ENCODE results near the gene CCNK. TPM values are rescaled to one million over a fixed set of nuclear protein-coding genes. Genes with fewer than 3 reads are reported as not detected.
A peak's percentile ranks its signal among the peaks of the same experiment; 100 is the strongest.

Gene CCNK
- total and polyA plus RNA-seq, 10 of the 15 experiments (the other 5 are each of a cell fraction or from before 2014, with no cell fraction given), result 10.8 to 88.0 (median 22.5) TPM

DNA sequence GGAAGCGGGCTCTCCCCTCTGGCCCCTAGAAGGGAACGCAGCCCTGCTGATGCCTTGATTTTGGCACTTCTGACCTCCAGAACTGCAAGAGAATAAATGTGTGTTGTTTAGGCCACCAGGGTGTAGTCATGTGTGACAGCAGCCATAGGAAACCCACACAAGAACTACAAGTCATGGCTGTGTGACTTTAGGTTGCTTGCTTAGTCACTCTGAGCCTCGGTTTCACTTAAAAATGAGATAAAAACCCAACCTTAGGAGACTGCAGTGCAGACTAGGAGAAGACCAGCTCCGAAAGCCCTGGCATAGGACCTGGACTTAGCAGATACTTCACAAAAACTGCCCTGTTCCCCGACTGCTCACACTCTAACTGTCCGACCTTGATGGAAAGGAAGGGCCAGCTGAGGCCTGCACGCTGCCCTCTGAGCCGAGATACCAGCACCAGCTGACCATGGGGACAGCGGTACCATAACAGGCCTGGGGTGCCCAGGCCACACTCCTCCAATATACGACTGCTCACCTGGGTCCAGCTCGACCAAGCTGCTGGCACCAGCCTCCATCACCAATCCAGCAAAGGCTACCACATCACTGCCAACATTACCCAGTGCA lies 69.3 kb downstream of the CCNK start:
- no peaks in the 10 kb centered on the region for H4K20me1 ChIP-seq (ENCODE audit: control insufficient read depth, insufficient read depth)
- in situ Hi-C loops (cut with MboI), result no loop called here
- RAD21 ChIA-PET (ENCODE audit: unreplicated experiment), result no interaction called here
- no TSS peak for BruUV-seq (replicated peaks)
- intact Hi-C loops (cut with micrococcal nuclease; ENCODE audit: unreplicated experiment), result no loop called here
- no peak overlapping the region for H2AFZ ChIP-seq (ENCODE audit: control insufficient read depth, low read depth, low read length)
- H3K4me3 ChIP-seq, result no peak overlapping the region
- H3K4me2 ChIP-seq (ENCODE audit: control insufficient read depth, insufficient read depth), result no peak overlapping the region
- H3K27ac ChIP-seq (ENCODE audit: control insufficient read depth, insufficient read depth), result no peak overlapping the region
- WGBS (ENCODE audit: insufficient coverage, insufficient replicate concordance, low lambda C conversion rate, missing lambda C conversion rate), result 39% methylated on average over 11 of the region's 11 CpGs
- no peaks in the 10 kb centered on the region for H3K27me3 ChIP-seq (replicated peaks in 1 of 2; ENCODE audit: control insufficient read depth in 2 of 2, insufficient read depth in 2 of 2, low read length in 1 of 2)
- CTCF ChIA-PET, result no interaction called here
- H3K9ac ChIP-seq (ENCODE audit: control insufficient read depth, insufficient read depth, low read length), result no peak overlapping the region
- H3K36me3 ChIP-seq (ENCODE audit: control insufficient read depth in 2 of 2, insufficient read depth in 2 of 2, low read length in 1 of 2), result no peaks in the 10 kb centered on the region
- no peaks in the 10 kb centered on the region for H3K79me2 ChIP-seq (ENCODE audit: control insufficient read depth, insufficient read depth, low read length)
- peak; percentile 28; the same call in 1 of the 2 replicates for TF ChIP-seq PAX5 (IDR thresholded peaks at IDR 0.05; ENCODE audit: borderline replicate concordance, low read depth, low read length)
- TF ChIP-seq, protein P1, sequence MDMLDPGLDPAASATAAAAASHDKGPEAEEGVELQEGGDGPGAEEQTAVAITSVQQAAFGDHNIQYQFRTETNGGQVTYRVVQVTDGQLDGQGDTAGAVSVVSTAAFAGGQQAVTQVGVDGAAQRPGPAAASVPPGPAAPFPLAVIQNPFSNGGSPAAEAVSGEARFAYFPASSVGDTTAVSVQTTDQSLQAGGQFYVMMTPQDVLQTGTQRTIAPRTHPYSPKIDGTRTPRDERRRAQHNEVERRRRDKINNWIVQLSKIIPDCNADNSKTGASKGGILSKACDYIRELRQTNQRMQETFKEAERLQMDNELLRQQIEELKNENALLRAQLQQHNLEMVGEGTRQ (IDR thresholded peaks at IDR 0.05; ENCODE audit: borderline replicate concordance, low read depth, low read length), result no peak
- H3K4me1 ChIP-seq (ENCODE audit: control insufficient read depth, insufficient read depth, low read length), result 0 out of 2 replicates have a peak, but pooled peaks cover 2% of the 10 kb centered on the region
- no peak for DNase-seq (ENCODE audit: low read depth, low spot score)
- POLR2A ChIA-PET, result no interaction called here
- no peak for FAIRE-seq
- SMC1A ChIA-PET (ENCODE audit: uncharacterized antibody, unreplicated experiment), result no interaction called here
- ATAC-seq, result 0 out of 3 replicates have a peak, but pooled peaks have one; percentile 21
- H3K9me3 ChIP-seq (replicated peaks; ENCODE audit: control insufficient read depth, insufficient read depth, low read length), result no peaks in the 10 kb centered on the region

DNA sequence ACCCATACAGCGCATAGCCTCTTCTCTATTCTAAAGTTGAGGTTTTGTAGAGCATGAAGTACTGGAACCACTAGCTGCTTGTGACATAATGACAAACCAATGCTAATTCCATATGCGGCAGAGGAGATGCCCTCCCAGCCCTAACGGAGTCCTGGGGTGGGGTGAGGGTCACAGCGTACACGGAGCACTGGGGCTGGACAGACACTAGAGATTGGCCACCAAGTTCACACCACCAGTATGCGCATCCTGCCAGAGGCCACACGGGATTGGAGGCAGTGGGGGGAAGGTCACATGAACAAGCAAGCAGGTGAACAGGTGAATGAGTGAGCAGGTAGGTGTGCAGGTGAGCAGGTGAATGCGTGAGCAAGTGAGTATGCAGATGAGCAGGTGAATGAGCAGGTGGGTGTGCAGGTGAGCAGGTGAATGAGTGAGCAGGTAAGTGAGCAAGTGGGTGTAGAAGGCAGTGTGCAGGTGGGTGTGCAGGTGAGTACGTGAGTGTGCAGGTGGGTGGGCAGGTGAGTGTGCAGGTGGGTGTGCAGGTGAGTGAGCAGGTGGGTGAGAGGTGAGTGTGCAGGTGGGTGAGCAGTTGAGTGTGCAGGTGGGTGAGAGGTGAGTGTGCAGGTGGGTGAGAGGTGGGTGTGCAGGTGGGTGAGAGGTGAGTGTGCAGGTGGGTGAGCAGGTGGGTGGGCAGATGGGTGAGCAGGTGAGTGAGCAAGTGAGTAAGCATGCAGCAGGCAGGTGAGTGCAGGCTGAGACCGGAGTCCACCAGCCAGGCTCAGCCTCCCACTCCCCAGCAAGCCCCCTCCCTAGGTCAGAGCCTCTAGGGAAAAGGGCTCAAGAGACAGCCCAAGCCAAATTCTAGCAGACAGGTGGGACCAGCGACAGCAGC lies 70.1 kb downstream of the CCNK start:
- intact Hi-C loops (cut with micrococcal nuclease; ENCODE audit: unreplicated experiment) (no loop called here), in situ Hi-C loops (cut with MboI) (no loop called here)
- no TSS peak for BruUV-seq (replicated peaks)
- Histone ChIP-seq H3K27me3 (replicated peaks in 1 of 2; ENCODE audit: control insufficient read depth in 2 of 2, insufficient read depth in 2 of 2, low read length in 1 of 2) (no peaks in the 10 kb centered on the region), H3K27ac (ENCODE audit: control insufficient read depth, insufficient read depth) (no peak overlapping the region), H3K4me2 (ENCODE audit: control insufficient read depth, insufficient read depth) (no peak overlapping the region), H3K79me2 (ENCODE audit: control insufficient read depth, insufficient read depth, low read length) (no peaks in the 10 kb centered on the region), H3K9me3 (replicated peaks; ENCODE audit: control insufficient read depth, insufficient read depth, low read length) (no peaks in the 10 kb centered on the region), H2AFZ (ENCODE audit: control insufficient read depth, low read depth, low read length) (no peak overlapping the region), H3K4me3 (no peak overlapping the region), H3K36me3 (ENCODE audit: control insufficient read depth in 2 of 2, insufficient read depth in 2 of 2, low read length in 1 of 2) (no peaks in the 10 kb centered on the region), H4K20me1 (ENCODE audit: control insufficient read depth, insufficient read depth) (no peaks in the 10 kb centered on the region), H3K4me1 (ENCODE audit: control insufficient read depth, insufficient read depth, low read length) (0 out of 2 replicates have a peak, but pooled peaks cover 2% of the 10 kb centered on the region), H3K9ac (ENCODE audit: control insufficient read depth, insufficient read depth, low read length) (no peak overlapping the region)
- ChIA-PET POLR2A (no interaction called here), SMC1A (ENCODE audit: uncharacterized antibody, unreplicated experiment) (no interaction called here), RAD21 (ENCODE audit: unreplicated experiment) (no interaction called here), CTCF (no interaction called here)
- FAIRE-seq (no peak), DNase-seq (ENCODE audit: low read depth, low spot score) (no peak), ATAC-seq (no peak)
- 55% methylated on average over 11 of the region's 11 CpGs for WGBS (ENCODE audit: insufficient coverage, insufficient replicate concordance, low lambda C conversion rate, missing lambda C conversion rate)
- no peak for TF ChIP-seq SMAD5 (IDR thresholded peaks at IDR 0.05; ENCODE audit: low read depth)
- no peak for TF ChIP-seq ZSCAN29 (IDR thresholded peaks at IDR 0.05)
- no peak for TF ChIP-seq EZH2 (IDR thresholded peaks at IDR 0.05; ENCODE audit: borderline replicate concordance, control insufficient read depth, low read depth, low read length)
- TF ChIP-seq, protein P2, sequence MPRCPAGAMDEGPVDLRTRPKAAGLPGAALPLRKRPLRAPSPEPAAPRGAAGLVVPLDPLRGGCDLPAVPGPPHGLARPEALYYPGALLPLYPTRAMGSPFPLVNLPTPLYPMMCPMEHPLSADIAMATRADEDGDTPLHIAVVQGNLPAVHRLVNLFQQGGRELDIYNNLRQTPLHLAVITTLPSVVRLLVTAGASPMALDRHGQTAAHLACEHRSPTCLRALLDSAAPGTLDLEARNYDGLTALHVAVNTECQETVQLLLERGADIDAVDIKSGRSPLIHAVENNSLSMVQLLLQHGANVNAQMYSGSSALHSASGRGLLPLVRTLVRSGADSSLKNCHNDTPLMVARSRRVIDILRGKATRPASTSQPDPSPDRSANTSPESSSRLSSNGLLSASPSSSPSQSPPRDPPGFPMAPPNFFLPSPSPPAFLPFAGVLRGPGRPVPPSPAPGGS (IDR thresholded peaks at IDR 0.05; ENCODE audit: borderline replicate concordance, insufficient read depth, low read depth, low read length, poor library complexity, severe bottlenecking), result no peak
- TF ChIP-seq GATAD2B (conservative IDR thresholded peaks at IDR 0.05; ENCODE audit: low read depth), result no peak

Measured in GM12878 (cell line).